MM.1S (cell line): ENCODE data around the gene PINLYP.

Experiments
- EZH2 ChIP-seq: fragments of 300-600 bp; sonication (generic); optimal IDR thresholded peaks from 2 replicates; pipeline ENCODE3; 2017; ENCODE audit warnings: low read depth, mild to moderate bottlenecking, antibody characterized with exemption, low read length, mixed read lengths
- EZH2phosphoT487 ChIP-seq: fragments of 300-600 bp; sonication (generic); IDR thresholded peaks from 2 replicates; pipeline ENCODE4 v1.6.1; 2018; ENCODE audit warnings: antibody characterized with exemption, low read length
- TF ChIP-seq, protein P1 (sequence below): fragments of 300-600 bp; sonication (generic); IDR thresholded peaks from 2 replicates; pipeline ENCODE4 v1.5.1; 2016; ENCODE audit warnings: antibody characterized with exemption, low read length, mixed read lengths

DNA sequence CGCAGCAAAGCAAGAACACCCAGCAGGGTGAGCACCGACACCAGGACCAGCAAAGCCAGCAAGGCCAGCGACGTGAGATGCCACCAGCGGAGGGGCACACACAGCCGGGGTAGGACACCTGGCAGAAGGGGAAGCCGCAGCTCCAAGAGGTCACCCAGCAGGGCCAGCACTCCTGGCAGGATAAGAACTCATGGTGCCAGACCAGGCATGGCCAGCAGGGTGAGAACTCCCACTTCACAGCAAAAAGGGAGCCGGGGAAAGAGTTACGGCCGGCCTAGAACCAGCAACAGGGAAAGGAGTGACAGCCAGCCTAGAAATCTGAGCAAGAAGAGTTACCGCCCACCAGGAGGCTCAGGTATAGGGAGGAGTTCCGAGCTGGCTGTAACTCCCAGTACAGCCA is 36.8 kb downstream of the PINLYP start:
- TF ChIP-seq, protein P1, sequence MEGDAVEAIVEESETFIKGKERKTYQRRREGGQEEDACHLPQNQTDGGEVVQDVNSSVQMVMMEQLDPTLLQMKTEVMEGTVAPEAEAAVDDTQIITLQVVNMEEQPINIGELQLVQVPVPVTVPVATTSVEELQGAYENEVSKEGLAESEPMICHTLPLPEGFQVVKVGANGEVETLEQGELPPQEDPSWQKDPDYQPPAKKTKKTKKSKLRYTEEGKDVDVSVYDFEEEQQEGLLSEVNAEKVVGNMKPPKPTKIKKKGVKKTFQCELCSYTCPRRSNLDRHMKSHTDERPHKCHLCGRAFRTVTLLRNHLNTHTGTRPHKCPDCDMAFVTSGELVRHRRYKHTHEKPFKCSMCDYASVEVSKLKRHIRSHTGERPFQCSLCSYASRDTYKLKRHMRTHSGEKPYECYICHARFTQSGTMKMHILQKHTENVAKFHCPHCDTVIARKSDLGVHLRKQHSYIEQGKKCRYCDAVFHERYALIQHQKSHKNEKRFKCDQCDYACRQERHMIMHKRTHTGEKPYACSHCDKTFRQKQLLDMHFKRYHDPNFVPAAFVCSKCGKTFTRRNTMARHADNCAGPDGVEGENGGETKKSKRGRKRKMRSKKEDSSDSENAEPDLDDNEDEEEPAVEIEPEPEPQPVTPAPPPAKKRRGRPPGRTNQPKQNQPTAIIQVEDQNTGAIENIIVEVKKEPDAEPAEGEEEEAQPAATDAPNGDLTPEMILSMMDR = no peak
- TF ChIP-seq EZH2 (no peak), EZH2phosphoT487 (no peak)
